ENCODE results near the gene HBA1. TPM values are rescaled to one million over a fixed set of nuclear protein-coding genes. Genes with fewer than 3 reads are reported as not detected.
"Not testable (repeated sequence)": the region's sequence is repeated elsewhere in the genome, so short reads cannot be mapped to it uniquely, and the experiment has no call there.

HBA1 gene
- total and polyA plus RNA-seq, 7 experiments from 2014 or later: 1.1 to 33.5 (median 2.2) TPM; not detected in 4

DNA sequence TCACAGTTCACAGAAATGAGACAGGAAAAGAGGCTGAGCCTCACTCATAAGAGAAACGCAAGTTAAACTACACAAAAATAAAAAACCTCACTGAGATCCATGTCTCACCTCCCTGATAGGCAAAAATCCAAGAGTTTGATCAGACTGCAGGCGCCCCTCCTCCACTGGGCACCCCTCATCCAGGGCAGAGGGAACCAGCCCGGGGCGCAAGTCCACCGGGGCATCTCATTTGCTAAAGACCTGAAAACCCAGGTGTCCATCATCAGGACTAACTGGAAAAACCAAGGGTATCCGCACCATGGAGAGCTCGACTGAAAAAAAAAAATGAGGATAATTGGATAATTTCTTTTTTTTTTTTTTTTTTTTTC, 21.5 kb upstream of the HBA1 start:
- no peaks in the 10 kb centered on the region for H3K36me3 ChIP-seq (ENCODE audit: control insufficient read depth in 2 of 3, insufficient read depth in 3 of 3, low read length in 3 of 3)

DNA sequence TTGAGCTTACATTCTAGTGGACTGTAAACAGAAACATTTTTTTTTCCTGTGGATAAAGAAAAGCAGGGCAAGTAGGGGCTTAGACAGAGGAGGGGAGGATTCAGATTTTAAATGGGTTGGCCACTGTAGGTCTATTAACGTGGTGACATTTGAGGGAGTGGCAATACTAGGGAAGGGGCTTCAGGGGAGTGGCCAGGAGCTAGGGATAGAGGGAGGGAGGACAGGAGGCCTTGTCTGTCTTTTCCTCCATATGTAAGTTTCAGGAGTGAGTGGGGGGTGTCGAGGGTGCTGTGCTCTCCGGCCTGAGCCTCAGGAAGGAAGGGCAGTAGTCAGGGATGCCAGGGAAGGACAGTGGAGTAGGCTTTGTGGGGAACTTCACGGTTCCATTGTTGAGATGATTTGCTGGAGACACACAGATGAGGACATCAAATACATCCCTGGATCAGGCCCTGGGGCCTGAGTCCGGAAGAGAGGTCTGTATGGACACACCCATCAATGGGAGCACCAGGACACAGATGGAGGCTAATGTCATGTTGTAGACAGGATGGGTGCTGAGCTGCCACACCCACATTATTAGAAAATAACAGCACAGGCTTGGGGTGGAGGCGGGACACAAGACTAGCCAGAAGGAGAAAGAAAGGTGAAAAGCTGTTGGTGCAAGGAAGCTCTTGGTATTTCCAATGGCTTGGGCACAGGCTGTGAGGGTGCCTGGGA, 17.2 kb upstream of the HBA1 start:
- CTCF ChIA-PET: no interaction called here
- POLR2A ChIA-PET: no interaction called here
- Mint-ChIP-seq H3K27me3 (peaks cover 38 to 45% (median 40%) of the 10 kb centered on the region in 5 donors), H3K9me3 (no peaks in the 10 kb centered on the region), H3K36me3 (peaks cover 0 to 5% (median 0%) of the 10 kb centered on the region in 5 donors), H3K27ac (no peak overlapping the region), H3K4me1 (peaks cover 5 to 8% (median 7%) of the 10 kb centered on the region in 7 donors), H3K4me3 (no peak overlapping the region)
- DNase-seq (no peak), ATAC-seq (no peak)
- Histone ChIP-seq H3K4me1 (ENCODE audit: control insufficient read depth in 2 of 2, insufficient read depth in 2 of 2, low read length in 2 of 2) (peaks cover 0 to 4% of the 10 kb centered on the region in 2 donors), H3K27me3 (ENCODE audit: control insufficient read depth in 2 of 2, insufficient read depth in 2 of 2, low read length in 2 of 2) (peaks cover 0 to 6% of the 10 kb centered on the region in 2 donors), H3K9me3 (ENCODE audit: control insufficient read depth in 2 of 3, low read length in 3 of 3) (no peaks in the 10 kb centered on the region), H3K27ac (ENCODE audit: low read depth, low read length) (no peak overlapping the region), H3K36me3 (ENCODE audit: control insufficient read depth in 2 of 3, insufficient read depth in 3 of 3, low read length in 3 of 3) (no peaks in the 10 kb centered on the region), H3K4me3 (ENCODE audit: low read length) (no peak overlapping the region)
- intact Hi-C loops (cut with micrococcal nuclease): no loop called here

More for the DNA sequence above, 21.5 kb upstream of the HBA1 start:
- DNase-seq (no peak), ATAC-seq (no peak)
- Histone ChIP-seq H3K4me1 (ENCODE audit: control insufficient read depth in 2 of 2, insufficient read depth in 2 of 2, low read length in 2 of 2) (peaks cover 0 to 5% of the 10 kb centered on the region in 2 donors), H3K9me3 (ENCODE audit: control insufficient read depth in 2 of 3, low read length in 3 of 3) (no peaks in the 10 kb centered on the region), H3K27ac (ENCODE audit: low read depth, low read length) (no peak overlapping the region), H3K27me3 (ENCODE audit: control insufficient read depth in 2 of 2, insufficient read depth in 2 of 2, low read length in 2 of 2) (peaks cover 0 to 6% of the 10 kb centered on the region in 2 donors), H3K4me3 (ENCODE audit: low read length) (no peak overlapping the region)
- intact Hi-C loops (cut with micrococcal nuclease): no loop called here
- H3K27me3 Mint-ChIP-seq: peaks cover 31 to 48% (median 37%) of the 10 kb centered on the region in 5 donors
- peak overlapping the region; percentile 69 to 86 (median 79) for H3K4me3 Mint-ChIP-seq
- H3K9me3 Mint-ChIP-seq: no peaks in the 10 kb centered on the region
- ChIA-PET POLR2A (interaction anchor here (1.2 kb wide), 1 partner anchor 10 kb away, joined by 3 read pairs; the partner anchor contains the start of gene HBM), CTCF (interaction anchor here (0.7 kb wide), 2 partner anchors 26 to 217 kb away, joined by 4 read pairs; no protein-coding TSS in a partner anchor)
- H3K36me3 Mint-ChIP-seq: peaks cover 0 to 5% (median 0%) of the 10 kb centered on the region in 5 donors
- peaks cover 5 to 8% (median 7%) of the 10 kb centered on the region in 7 donors for H3K4me1 Mint-ChIP-seq
- peak overlapping the region in 3 of 9 donors; percentile 42 to 55 (median 45) for H3K27ac Mint-ChIP-seq

DNA sequence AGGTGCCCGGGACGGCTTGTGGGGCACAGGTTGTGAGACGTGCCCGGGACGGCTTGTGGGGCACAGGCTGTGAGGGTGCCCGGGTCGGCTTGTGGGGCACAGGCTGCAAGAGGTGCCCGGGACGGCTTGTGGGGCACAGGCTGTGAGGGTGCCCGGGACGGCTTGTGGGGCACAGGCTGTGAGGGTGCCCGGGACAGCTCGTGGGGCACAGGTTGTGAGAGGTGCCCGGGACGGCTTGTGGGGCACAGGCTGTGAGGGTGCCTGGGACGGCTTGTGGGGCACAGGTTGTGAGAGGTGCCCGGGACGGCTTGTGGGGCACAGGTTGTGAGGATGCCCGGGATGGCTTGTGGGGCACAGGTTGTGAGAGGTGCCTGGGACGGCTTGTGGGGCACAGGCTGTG, 16.2 kb upstream of the HBA1 start:
- H3K4me1 Mint-ChIP-seq; H3K4me3 Mint-ChIP-seq; H3K27ac ChIP-seq (ENCODE audit: low read depth, low read length); intact Hi-C loops (cut with micrococcal nuclease); H3K4me3 ChIP-seq (ENCODE audit: low read length); POLR2A ChIA-PET; CTCF ChIA-PET; DNase-seq; ATAC-seq; H3K4me1 ChIP-seq (ENCODE audit: control insufficient read depth in 2 of 2, insufficient read depth in 2 of 2, low read length in 2 of 2); H3K27me3 ChIP-seq (ENCODE audit: control insufficient read depth in 2 of 2, insufficient read depth in 2 of 2, low read length in 2 of 2); H3K27ac Mint-ChIP-seq; H3K9me3 ChIP-seq (ENCODE audit: control insufficient read depth in 2 of 3, low read length in 3 of 3); H3K36me3 Mint-ChIP-seq; H3K9me3 Mint-ChIP-seq; H3K36me3 ChIP-seq (ENCODE audit: control insufficient read depth in 2 of 3, insufficient read depth in 3 of 3, low read length in 3 of 3): not testable (repeated sequence)
- H3K27me3 Mint-ChIP-seq: peaks cover 30 to 41% (median 34%) of the 10 kb centered on the region in 5 donors

DNA sequence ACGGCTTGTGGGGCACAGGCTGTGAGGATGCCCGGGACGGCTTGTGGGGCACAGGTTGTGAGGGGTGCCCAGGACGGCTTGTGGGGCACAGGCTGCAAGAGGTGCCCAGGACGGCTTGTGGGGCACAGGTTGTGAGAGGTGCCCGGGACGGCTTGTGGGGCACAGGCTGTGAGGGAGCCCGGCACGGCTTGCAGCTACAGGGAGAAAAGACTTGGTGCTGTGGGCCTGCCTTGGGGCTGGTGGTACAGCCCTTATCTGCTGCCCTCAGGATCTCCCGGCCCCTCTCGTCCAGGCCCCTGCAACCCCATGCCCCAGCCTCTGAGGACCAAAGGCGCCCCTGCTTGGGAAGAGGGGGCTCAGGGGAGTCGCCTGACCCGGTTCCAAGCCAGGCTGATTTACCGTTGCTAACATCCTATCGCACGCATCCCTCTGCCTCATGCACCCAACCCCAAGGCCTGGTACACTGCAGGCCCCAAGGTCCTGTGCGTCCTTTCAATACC, 15.7 kb upstream of the HBA1 start:
- no peak overlapping the region for H3K4me3 ChIP-seq (ENCODE audit: low read length)
- no peak for ATAC-seq
- no peak for DNase-seq
- ChIA-PET POLR2A (no interaction called here), CTCF (interaction anchor here (0.7 kb wide), 1 partner anchor 28 kb away, joined by 3 read pairs; no protein-coding TSS in a partner anchor)
- H3K27ac ChIP-seq (ENCODE audit: low read depth, low read length): no peak overlapping the region
- H3K4me3 Mint-ChIP-seq: no peak overlapping the region
- H3K4me1 Mint-ChIP-seq: peaks cover 0 to 5% (median 2%) of the 10 kb centered on the region in 7 donors
- no peak overlapping the region for H3K27ac Mint-ChIP-seq
- no peaks in the 10 kb centered on the region for H3K36me3 ChIP-seq (ENCODE audit: control insufficient read depth in 2 of 3, insufficient read depth in 3 of 3, low read length in 3 of 3)
- H3K9me3 Mint-ChIP-seq: no peaks in the 10 kb centered on the region
- peaks cover 27 to 42% (median 31%) of the 10 kb centered on the region in 5 donors for H3K27me3 Mint-ChIP-seq
- intact Hi-C loops (cut with micrococcal nuclease): no loop called here
- no peaks in the 10 kb centered on the region for H3K9me3 ChIP-seq (ENCODE audit: control insufficient read depth in 2 of 3, low read length in 3 of 3)
- H3K36me3 Mint-ChIP-seq: no peaks in the 10 kb centered on the region
- peaks cover 4 to 7% of the 10 kb centered on the region in 2 donors for H3K4me1 ChIP-seq (ENCODE audit: control insufficient read depth in 2 of 2, insufficient read depth in 2 of 2, low read length in 2 of 2)
- H3K27me3 ChIP-seq (ENCODE audit: control insufficient read depth in 2 of 2, insufficient read depth in 2 of 2, low read length in 2 of 2): peaks cover 0 to 6% of the 10 kb centered on the region in 2 donors

DNA sequence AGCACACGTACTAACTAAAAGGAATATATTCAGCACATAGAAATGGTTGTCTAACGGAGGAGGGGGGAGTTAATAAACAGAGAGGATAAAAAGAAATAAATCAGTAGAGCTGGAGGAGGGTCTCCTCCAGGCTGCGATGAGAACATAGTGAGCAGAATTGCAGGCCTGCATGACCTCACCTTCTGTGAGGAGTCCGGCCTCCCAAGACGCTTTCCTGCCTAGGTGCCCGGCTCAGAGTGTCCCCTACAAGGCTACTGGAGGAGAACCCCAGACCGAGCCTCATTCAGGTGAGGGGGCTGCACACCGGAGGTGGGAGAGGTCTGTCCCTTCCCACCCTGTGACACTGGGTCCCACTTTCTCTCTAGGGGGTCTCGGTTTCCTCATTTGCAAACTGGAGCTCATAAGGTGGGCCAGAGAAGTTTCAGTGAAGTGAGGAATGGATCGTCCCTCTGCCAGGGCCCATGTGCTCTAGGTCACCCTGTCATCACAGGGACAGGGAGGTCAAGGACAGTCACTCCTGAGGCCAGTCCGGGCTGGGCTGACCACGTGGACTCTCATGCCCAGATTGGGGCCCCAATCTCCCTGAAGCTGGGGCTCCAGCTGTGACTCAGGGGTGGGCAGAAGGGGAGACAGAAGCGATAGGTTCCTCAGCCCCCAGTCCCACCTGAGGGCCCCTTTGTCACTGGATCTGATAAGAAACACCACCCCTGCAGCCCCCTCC, 14.0 kb upstream of the HBA1 start:
- no peaks in the 10 kb centered on the region for H3K9me3 ChIP-seq (ENCODE audit: control insufficient read depth in 2 of 3, low read length in 3 of 3)
- DNase-seq (no peak), ATAC-seq (no peak)
- H3K36me3 ChIP-seq (ENCODE audit: control insufficient read depth in 2 of 3, insufficient read depth in 3 of 3, low read length in 3 of 3): no peaks in the 10 kb centered on the region
- no peak overlapping the region for H3K4me3 ChIP-seq (ENCODE audit: low read length)
- Mint-ChIP-seq H3K27ac (peak overlapping the region in 1 of 9 donors; percentile 46), H3K4me3 (no peak overlapping the region), H3K36me3 (no peaks in the 10 kb centered on the region), H3K4me1 (peaks cover 3 to 13% (median 8%) of the 10 kb centered on the region in 7 donors), H3K27me3 (peaks cover 24 to 45% (median 32%) of the 10 kb centered on the region in 5 donors), H3K9me3 (peaks cover 0 to 1% (median 0%) of the 10 kb centered on the region in 11 donors)
- peaks cover 4 to 8% of the 10 kb centered on the region in 2 donors for H3K4me1 ChIP-seq (ENCODE audit: control insufficient read depth in 2 of 2, insufficient read depth in 2 of 2, low read length in 2 of 2)
- intact Hi-C loops (cut with micrococcal nuclease): no loop called here
- H3K27me3 ChIP-seq (ENCODE audit: control insufficient read depth in 2 of 2, insufficient read depth in 2 of 2, low read length in 2 of 2): peaks cover 0 to 20% of the 10 kb centered on the region in 2 donors
- POLR2A ChIA-PET: no interaction called here
- CTCF ChIA-PET: no interaction called here
- no peak overlapping the region for H3K27ac ChIP-seq (ENCODE audit: low read depth, low read length)

DNA sequence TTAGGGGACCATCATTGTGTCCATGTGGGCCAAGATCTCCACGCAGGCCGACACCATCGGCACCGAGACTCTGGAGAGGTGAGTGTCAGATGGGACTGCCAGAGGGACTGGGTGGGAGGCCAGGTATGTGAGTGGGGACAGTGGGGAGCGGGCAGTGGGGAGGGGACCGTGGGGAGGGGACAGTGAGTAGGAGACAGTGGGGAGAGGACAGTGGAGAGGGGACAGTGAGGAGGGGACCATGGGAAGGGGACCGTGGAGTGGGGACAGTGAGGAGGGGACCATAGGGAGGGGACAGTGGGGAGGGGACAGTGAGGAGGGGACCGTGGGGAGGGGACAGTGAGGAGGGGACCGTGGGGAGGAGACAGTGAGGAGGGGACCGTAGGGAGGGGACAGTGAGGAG, 13.3 kb upstream of the HBA1 start:
- H3K4me3 ChIP-seq (ENCODE audit: low read length); H3K36me3 Mint-ChIP-seq; H3K9me3 Mint-ChIP-seq; H3K27ac Mint-ChIP-seq; POLR2A ChIA-PET; H3K36me3 ChIP-seq (ENCODE audit: control insufficient read depth in 2 of 3, insufficient read depth in 3 of 3, low read length in 3 of 3); H3K4me1 ChIP-seq (ENCODE audit: control insufficient read depth in 2 of 2, insufficient read depth in 2 of 2, low read length in 2 of 2); intact Hi-C loops (cut with micrococcal nuclease); DNase-seq; H3K9me3 ChIP-seq (ENCODE audit: control insufficient read depth in 2 of 3, low read length in 3 of 3); ATAC-seq; CTCF ChIA-PET; H3K27ac ChIP-seq (ENCODE audit: low read depth, low read length): not testable (repeated sequence)
- H3K27me3 Mint-ChIP-seq: peaks cover 22 to 49% (median 32%) of the 10 kb centered on the region in 5 donors
- H3K4me1 Mint-ChIP-seq: peaks cover 3 to 13% (median 8%) of the 10 kb centered on the region in 7 donors
- H3K4me3 Mint-ChIP-seq: peak overlapping the region in 1 of 10 donors; percentile 30
- peaks cover 0 to 20% of the 10 kb centered on the region in 2 donors for H3K27me3 ChIP-seq (ENCODE audit: control insufficient read depth in 2 of 2, insufficient read depth in 2 of 2, low read length in 2 of 2)
